Urothelium cell line (cell line): ENCODE measurements around the gene NDE1.
"Not testable (repeated sequence)": the region's sequence is repeated elsewhere in the genome, so short reads cannot be mapped to it uniquely, and the experiment has no call there.

Source experiments
- DNase-seq: peaks from one replicate; pipeline ENCODE4 v3.0.0; 2011; ENCODE audit warnings: low spot score, mixed read lengths
- FAIRE-seq: peaks from 2 replicates; lab custom pipeline; 2011; peaks lifted over from hg19 to GRCh38; lab: Jason Lieb, UNC

The NDE1 gene

GRCh38 chr16:15649311-15649710 is 734 bp upstream of the NDE1 start:
- DNase-seq, FAIRE-seq: not testable (repeated sequence)

- no peak for FAIRE-seq
Observed at GRCh38 chr16:15649727-15650018, 372 bp upstream of the NDE1 start.

DNA sequence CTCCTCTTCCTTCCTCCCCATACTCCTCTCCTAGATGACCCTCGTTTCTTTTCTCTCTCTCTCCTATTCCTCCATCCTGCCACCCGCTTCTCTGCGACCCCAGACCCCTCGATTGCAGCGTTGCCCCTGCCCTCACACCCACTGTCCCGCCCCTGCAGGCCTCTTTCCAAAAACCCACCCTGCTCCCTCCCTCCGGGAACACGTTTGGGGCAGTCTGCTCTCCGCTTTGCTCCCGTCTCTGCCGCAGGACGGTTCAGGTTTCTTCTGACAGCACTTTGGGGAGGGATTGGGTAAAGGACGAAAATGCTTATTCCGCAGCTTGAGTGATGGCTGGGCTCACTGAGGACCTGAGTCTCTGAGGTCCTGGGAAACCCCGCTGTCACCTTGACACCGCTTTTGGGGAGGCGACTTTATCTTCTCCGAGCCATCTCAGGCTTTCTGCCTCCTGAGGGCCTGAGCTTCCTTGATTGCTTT is 690 bp downstream of the NDE1 start:
- peak; percentile 8 for DNase-seq

More at GRCh38 chr16:15649727-15650018, 372 bp upstream of the NDE1 start:
- no peak for DNase-seq

DNA sequence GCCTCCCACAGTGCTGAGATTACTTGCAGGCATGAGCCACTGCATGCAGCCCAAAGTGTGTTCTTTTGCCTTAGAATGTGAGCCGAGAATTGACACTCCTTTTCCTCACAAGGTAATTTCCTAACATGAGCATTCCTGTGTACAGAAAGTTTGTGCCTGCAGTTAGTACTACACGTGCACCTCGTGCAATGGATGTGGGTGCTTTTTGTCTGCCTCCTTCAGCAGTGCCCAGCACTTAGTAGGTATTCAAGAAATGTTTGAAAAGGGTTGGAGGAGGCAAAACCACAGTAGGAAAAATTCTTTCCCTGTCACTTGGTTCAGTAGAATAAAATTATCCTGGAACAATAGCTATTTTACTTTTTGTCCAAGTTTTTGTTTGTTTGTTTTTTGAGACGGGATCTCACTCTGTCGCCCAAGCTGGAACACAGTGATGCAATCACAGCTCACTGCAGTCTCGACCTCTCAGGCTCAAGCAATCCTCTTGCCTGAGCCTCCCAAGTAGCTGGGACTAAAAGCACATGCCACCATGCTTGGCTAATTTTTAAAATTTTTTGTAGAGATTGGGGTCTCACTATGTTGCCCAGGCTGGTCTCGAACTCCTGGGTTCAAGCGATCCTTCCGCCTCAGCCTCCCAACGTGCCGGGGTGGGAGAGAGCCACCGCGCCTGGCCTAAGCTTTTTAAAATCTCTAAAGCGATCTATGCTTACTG is 2.4 kb downstream of the NDE1 start:
- FAIRE-seq (no peak), DNase-seq (no peak)

More for the DNA sequence above, 690 bp downstream of the NDE1 start:
- FAIRE-seq: no peak

GRCh38 chr16:15653227-15653626 is 3.2 kb downstream of the NDE1 start:
- FAIRE-seq: no peak
- no peak for DNase-seq

DNA sequence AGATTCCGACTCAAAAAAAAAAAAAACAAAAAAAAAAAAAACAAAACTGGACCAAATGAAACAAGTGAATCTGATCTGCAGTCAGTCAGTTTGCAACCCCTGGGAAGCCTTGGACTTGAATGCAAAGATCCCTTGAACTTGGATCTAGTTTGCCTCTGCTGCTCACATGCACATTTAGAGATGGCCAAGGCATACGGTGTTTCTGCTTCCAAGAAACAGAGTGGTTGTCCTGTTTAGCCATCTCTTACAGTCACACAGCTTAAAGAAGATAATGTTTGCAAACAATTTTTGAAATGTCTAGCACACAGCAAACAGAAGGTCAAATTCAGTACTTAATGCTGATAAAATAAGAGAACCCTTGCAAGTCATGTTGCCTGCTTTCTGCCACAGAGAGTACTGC is 4.5 kb downstream of the NDE1 start:
- FAIRE-seq: no peak
- no peak for DNase-seq

DNA sequence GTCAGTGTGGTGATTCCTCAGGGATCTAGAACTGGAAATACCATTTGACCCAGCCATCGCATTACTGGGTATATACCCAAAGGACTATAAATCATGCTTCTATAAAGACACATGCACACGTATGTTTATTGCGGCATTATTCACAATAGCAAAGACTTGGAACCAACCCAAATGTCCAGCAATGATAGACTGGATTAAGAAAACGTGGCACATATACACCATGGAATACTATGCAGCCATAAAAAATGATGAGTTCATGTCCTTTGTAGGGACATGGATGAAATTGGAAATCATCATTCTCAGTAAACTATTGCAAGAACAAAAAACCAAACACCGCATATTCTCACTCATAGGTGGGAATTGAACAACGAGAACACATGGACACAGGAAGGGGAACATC is 5.5 kb downstream of the NDE1 start:
- not testable (repeated sequence) for DNase-seq, FAIRE-seq

DNA sequence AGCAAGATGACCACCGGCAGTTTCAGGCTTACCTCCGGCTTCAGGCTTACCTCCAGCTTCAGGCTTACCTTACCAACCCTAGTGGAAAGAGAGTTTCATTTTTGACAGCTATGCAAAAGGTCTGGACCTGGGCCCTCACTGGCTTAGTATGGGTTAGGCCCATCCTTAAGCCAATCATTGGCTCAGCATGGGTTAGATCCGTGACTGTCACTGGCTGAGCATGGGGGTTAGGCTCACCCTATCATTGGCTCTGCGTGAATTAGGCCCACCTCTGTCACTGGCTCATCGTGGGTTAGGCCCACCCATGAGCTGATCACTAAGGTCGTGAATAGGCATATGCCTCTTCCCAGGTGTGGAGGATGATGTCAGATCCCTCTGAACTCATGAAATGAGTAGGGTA is 8.1 kb downstream of the NDE1 start:
- no peak for FAIRE-seq

DNA sequence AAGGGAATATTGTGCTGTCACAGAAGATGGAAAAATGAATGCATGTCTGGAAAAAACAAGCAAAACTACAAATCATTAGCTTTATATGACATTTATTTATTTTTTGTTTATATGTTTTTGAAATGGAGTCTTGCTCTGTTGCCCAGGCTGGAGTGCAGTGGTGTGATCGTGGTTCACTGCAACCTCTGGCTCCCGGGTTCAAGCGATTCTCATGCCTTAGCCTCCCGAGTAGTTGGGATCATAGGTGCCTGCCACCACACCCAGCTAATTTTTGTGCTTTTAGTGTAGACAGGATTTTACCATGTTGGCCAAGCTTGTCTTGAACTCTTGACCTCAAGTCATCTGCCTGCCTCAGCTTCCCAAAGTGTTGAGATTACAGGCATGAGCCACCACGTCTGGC is 8.5 kb downstream of the NDE1 start:
- DNase-seq (no peak), FAIRE-seq (no peak)

More for the DNA sequence above, 8.1 kb downstream of the NDE1 start:
- DNase-seq: no peak

GRCh38 chr16:15660203-15660601 is 10.2 kb downstream of the NDE1 start:
- DNase-seq (no peak), FAIRE-seq (no peak)

DNA sequence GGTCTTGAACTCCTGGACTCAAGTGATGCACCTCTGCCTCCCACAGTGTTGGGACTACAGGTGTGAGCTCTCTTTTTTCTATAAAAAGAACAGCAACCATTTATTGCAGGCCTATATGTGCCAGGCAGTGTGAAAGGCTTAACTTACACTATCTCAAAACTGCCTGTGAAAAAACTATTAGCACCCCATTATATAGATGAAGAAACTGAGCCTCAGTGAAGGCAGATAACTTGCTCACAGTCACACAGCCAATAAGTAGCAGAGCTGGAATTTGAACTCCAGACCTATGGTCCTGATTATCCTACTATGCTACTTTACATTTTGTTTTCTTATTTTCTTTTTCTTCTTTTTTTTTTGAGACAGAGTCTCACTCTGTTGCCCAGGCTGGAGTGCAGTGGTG is 15.1 kb downstream of the NDE1 start:
- DNase-seq: no peak
- no peak for FAIRE-seq

DNA sequence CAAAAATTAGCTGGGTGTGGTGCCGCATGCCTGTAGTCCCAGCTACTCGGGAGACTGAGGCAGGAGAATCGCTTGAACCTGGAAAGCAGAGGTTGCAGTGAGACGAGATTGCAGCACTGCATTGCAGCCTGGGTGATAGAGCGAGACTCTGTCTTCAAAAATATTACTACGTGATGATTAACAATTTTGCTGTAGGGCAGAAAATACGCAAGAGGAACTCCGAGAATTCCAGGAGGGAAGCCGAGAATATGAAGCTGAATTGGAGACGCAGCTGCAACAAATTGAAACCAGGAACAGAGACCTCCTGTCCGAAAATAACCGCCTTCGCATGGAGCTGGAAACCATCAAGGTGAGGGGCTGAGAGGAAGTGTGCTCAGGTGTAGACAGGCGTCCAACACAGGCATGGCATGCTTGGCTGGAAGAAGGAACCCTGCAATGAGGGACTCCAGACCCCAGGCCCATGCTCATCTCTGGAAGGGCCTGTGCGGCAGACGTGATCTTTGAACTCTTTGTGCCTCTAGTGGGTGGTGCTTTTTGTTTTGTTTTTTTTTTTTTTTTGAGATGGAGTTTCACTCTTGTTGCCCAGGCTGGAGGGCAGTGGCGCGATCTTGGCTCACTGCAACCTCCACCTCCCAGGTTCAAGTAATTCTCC is 17.2 kb downstream of the NDE1 start:
- FAIRE-seq (no peak), DNase-seq (no peak)

GRCh38 chr16:15671530-15672117 is 21.6 kb downstream of the NDE1 start:
- FAIRE-seq (no peak), DNase-seq (no peak)

DNA sequence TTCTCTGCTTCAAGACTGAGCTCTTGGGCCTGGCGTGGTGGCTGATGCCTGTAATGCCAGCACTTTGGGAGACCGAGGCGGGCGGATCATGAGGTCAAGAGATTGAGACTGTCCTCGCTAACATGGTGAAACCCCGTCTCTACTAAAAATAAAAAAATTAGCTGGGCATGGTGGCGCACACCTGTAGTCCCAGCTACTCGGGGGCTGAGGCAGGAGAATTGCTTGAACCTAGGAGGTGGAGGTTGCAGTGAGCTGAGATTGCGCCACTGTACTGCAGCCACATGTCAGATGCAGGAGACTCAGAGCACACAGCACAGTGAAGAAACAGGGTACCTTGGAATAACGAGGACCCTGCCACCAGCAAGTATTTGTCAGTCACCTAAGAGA is 22.1 kb downstream of the NDE1 start:
- not testable (repeated sequence) for FAIRE-seq, DNase-seq

GRCh38 chr16:15672514-15673167 is 22.6 kb downstream of the NDE1 start:
- FAIRE-seq (no peak), DNase-seq (peak; percentile 91)

GRCh38 chr16:15674571-15674970 is 24.5 kb downstream of the NDE1 start:
- FAIRE-seq (no peak), DNase-seq (no peak)

DNA sequence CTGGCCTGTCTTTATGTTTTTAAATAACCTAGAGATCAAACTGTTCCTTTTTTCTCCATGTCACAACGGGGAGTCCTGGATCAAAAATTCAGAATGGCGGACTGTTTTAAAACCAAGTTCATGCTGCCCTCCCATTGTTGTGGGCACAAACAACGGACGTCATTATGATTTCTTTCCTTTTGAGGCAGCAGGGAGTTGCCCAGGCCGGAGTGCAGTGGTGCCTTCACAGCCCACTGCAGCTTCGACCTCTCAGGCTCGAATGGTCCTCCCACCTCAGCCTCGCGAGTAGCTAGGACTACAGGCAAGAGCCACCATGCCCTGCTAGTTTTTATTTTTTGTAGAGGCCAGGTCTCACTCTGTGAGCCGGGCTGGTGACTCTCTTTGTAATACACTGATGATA is 26.5 kb downstream of the NDE1 start:
- FAIRE-seq (no peak), DNase-seq (no peak)

DNA sequence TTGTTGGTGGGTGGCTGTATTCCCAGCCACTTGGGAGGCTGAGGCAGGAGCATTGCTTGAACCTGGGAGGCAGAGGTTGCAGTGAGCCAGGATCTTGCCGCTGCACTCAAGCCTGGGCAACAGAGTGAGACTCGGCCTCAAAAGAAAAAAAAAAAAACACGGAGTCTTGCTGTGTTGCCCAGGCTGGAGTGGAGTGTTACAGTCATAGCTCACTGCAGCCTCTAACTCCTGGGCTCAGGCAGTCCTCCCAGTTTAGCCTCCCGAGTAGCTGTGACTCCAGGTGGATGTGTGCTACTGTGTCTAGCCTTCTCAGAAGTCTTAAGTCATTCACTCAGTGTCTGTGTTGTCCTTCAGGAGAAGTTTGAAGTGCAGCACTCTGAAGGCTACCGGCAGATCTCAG is 27.4 kb downstream of the NDE1 start:
- FAIRE-seq: no peak
- no peak for DNase-seq

- DNase-seq (peak; percentile 24), FAIRE-seq (no peak)
Observed at GRCh38 chr16:15682105-15682570, 32.1 kb downstream of the NDE1 start.

DNA sequence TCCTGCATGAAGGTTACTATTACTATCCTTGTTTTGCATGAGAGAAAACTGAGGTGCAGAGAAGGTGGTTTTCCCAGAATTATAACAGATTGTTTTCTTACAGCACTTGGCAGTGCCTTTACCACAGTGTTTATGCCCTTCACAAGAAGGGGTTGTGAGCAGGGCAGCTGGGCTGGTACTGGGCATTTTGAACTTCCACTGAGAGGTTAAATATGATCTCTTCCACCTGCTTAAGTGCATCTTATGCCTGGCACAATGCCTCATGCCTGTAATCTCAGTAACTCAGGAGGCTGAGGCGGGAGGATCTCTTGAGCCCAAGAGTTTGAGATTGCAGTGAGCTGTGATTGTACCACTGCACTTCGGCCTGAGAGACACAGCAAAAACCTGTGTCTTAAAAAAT is 36.2 kb downstream of the NDE1 start:
- FAIRE-seq: no peak
- DNase-seq: no peak

DNA sequence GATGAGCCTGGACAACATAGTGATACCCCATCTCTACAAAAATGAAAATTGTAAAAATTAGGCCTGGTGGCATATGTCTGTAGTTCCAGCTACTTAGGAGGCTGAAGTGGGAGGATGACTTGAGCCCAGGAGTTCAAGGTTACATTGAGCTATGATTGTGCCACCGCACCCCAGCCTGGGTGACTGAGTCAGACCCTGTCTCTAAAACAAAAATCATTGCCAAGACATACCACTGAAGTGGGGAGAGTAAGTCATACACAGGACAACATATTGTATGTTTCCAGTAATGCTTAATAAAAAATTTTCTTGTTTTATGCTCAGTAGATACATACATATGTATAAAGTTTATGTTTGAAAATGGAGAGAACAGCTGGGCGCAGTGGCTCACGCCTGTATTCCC is 39.2 kb downstream of the NDE1 start:
- DNase-seq (no peak), FAIRE-seq (no peak)

GRCh38 chr16:15690296-15690695 is 40.3 kb downstream of the NDE1 start:
- FAIRE-seq (no peak), DNase-seq (no peak)
